GM18861 (cell line): Measurements from ENCODE around the gene ZNF57.
A peak's percentile ranks its signal among the peaks of the same experiment; 100 is the strongest.
"Not testable (repeated sequence)": the region's sequence is repeated elsewhere in the genome, so short reads cannot be mapped to it uniquely, and the experiment has no call there.

ENCODE experiments used
- ATAC-seq: cut with Tn5 transposase; IDR thresholded peaks from one replicate; pipeline ENCODE4 v1.9.1; 2021; ENCODE audit not compliant: unreplicated experiment

The ZNF57 gene

DNA sequence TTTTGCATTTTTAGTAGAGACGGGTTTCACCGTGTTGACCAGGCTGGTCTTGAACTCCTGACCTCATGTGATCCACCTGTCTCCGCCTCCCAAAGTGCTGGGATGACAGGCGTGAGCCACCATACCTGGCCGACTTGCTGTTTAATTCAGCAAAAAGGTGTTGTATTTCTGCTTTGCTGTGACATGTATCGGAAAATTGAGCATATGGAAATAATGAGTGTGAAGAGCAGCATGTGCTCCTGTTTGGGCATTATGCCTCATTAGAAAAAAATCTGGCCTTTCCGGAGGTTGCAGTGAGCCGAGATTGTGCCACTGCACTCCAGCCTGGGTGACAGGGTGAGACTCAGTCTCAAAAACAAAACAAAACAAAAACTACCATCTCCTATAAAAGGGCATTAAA is 10.2 kb upstream of the ZNF57 start:
- ATAC-seq, result not testable (repeated sequence)

DNA sequence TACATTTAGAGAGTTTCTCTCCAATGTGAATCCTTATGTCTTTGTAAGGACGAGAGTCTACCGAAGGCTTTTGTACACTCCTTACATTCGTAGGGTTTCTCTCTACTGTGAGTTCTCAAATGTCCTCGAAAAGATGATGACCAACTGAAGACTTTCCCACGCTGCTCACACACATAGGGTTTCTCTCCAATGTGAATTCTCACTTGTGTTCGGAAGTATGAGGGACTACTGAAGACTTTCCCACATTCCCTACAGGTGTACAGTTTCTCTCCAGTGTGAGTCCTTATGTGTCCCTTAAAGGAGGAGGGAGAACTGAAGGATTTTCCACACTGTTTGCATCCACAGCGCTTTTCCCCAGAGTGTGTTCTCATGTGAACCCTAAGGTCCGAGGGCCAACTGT is 4.0 kb upstream of the ZNF57 start:
- no peak for ATAC-seq

DNA sequence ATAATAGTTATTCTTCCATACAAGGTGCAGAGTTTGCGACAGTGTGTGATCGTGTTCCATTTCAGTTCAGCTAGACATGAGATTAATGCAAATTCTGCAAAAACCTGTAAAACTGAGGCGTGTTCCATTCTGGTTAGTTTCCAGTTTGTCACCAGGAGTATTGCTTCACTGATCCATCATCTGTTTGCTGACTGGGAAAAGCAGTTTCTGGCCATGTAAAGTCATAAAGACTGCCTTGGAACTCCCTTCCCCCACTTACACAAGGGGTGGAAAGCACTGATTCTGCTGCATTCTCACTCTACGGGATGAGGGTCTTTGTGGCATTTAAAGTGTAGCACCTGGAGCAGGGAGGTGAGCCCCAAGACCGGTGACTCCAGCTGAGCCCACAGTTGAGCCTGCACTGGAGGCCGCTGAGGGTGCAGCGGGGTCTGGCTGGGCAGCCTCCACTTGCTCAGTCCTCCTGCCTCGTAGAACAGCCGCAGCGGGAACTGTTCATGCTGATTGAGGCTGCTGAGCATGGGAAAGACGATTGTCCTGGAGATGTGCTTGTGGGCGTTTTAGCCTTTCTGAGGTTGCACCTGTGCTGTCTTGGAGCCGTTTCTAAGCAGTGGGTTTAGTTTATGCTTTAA is 2.0 kb downstream of the ZNF57 start:
- ATAC-seq, result no peak

DNA sequence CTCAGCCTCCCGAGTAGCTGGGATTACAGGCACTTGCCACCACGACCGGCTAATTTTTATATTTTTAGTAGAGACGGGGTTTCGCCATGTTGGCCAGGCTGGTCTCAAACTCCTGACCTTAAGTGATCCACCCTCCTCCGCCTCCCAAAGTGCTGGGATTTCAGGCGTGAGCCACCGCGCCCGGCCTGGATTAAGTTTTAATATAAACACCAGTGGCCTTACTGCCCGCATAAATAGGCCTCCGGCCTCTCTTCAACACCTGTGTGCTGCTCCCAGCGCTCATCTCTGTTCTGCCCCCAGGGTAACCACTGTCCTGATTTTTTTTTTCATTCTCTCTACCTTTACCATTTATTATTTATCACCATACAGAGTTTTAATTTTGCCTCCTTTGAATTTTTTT is 2.6 kb downstream of the ZNF57 start:
- not testable (repeated sequence) for ATAC-seq

DNA sequence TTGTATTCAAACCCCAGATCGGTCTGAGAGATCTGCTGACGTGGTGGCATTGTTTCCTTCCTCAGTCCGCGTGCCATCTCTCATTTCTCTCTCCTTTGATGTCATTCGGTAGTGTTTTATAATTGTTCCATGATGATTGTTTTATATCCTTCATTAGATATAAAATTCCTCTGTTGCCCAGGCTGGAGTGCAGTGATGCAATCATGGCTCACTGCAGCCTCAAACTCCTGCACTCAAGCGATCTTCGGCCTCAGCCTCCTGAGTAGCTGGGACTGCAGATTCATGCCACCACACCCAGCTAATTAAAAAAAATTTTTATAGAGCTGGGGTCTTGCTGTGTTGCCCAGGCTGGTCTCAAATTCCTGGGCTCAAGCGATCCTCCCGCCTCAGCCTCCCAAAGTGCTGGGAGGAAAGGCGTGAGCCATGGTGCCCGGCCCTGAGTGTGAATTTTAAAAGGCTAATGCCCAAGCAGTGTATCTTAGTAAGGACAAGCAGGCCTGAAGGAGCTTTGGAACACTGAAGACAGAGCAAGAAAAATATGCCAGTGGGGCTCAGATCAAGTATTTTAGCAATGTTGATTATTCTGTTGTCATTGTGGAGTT is 5.3 kb downstream of the ZNF57 start:
- no peak for ATAC-seq

DNA sequence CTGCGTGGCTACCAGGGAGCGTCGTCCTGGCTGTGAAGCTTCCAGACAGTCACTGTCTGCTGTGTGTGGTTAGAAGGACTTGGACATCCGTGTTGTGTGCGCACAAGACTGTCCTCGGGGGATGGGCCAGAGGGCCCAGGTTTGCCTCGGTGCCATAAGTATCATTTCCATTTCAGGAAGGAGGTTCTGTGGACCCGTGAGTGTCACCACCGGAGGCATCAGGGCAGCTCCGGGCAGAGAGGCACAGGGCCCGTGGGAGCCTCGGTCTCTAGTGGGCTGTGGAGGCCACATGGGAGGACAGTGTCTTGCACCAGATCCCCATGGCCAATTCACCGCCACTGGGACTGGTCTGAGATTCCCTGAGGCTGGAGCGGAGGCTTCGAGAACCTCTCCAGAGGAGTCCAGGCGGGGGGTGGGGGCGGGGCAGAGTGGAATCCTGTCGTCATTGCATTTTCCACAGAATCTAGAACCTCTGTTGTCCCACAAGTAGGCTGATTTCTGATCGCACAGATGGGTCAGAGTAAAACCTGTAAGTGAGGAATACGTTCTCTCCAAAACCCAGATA is 6.0 kb downstream of the ZNF57 start:
- no peak for ATAC-seq

DNA sequence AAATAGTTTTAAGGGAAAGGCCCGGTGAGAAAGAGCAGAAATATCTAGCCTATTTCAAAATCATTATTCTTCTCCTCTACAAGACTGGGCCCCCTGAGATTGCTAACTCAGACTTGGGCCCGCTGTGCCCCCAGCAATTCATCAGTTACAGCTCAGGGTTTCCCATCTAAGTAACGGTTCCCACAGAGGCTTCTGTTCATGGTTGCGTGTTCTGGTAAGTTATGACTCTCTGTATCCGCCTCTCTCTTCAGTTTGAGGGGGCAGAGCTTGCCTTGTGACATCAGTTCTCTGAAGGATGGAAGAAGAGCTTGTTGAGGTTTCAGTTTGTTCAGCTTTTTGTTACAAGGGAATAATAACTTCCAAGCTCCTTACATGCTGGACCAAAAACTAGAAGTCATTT is 11.6 kb downstream of the ZNF57 start:
- no peak for ATAC-seq

DNA sequence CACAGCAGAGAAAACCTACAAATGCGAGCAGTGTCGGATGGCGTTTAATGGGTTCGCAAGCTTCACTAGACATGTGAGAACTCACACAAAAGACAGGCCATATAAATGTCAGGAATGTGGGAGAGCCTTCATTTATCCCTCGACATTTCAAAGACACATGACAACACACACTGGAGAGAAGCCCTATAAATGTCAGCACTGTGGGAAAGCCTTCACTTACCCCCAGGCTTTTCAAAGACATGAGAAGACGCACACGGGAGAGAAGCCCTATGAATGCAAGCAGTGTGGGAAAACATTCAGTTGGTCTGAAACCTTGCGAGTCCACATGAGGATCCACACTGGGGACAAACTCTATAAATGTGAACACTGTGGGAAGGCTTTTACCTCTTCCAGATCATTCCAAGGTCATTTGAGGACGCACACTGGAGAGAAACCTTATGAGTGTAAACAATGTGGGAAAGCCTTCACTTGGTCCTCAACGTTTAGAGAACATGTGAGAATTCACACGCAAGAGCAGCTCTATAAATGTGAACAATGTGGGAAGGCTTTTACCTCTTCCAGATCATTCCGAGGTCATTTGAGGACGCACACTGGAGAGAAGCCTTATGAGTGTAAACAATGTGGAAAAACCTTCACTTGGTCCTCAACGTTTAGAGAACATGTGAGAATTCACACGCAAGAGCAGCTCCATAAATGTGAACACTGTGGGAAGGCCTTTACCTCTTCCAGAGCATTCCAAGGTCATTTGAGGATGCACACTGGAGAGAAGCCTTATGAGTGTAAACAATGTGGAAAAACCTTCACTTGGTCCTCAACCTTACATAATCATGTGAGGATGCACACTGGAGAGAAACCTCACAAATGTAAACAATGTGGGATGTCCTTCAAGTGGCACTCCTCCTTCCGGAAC is 16.8 kb downstream of the ZNF57 start:
- no peak for ATAC-seq

DNA sequence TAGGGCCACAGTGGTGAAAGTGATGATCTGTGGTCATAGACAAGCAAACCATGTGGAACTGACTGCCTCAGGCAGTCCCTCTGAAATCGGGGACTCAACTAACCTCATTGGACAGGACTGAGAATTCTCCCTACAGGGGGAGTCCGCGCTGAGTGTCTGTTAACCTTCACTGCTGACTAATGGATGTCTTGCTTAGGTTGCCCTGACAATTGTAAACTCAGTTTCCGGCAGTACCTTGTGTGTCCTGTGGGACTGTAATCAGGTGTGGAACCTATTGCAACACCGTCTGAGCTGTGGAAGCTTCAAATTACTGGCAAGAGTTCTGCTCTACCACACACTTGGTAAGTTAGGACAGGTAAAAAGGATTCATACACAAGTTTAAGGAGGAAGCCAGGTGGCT is 22.3 kb downstream of the ZNF57 start:
- ATAC-seq, result no peak

DNA sequence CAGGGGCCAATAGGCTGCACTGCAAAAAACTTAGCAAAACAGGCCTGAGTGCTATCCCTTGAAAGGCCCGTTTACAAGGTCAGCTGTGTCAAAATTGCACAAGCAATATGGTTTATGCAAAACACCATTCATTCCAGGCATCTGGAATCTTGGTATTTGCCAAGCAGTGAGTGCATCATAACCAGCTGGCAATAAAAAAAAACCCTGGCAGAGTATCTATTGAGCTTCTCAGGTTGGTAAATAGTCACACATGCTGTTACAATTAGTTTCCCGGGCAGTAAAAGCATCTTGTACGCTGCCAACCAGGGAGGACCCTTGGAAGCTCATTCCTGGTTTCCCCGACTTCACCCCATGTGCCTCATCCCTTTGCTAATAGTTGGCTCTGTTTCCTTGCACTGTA is 22.8 kb downstream of the ZNF57 start:
- ATAC-seq, result no peak

DNA sequence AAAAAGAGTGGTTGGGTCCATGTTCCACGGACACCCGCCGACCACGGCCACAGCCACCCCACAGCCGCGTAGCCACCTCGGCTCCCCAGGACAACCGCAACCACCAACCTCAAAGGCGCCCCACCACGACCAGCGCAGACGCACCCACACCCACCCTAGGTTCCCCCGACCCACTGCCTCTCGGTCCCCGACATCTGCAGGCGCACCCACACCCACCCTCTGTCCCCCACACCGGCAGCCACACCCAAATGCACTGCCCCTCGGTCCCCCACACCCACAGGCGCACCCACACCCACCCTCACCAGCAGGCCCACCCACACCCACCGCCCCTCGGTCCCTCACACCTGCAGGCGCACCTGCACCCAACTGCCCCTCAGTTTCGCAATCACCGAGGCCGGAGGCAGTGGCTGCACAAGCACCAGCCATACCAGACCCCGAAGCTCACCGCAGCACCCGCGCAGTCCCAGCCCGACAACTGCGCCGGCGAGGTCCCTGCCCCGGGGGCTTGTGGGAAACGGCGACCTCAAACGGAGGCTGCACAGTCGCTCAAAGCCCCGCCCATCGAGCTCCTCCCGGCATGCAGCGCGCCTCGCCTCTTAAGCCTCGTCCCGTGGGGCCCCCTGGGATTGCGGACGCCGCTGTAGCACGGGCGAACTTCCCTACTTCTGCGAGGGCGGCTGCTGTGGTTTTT is 25.8 kb downstream of the ZNF57 start:
- ATAC-seq, result no peak

DNA sequence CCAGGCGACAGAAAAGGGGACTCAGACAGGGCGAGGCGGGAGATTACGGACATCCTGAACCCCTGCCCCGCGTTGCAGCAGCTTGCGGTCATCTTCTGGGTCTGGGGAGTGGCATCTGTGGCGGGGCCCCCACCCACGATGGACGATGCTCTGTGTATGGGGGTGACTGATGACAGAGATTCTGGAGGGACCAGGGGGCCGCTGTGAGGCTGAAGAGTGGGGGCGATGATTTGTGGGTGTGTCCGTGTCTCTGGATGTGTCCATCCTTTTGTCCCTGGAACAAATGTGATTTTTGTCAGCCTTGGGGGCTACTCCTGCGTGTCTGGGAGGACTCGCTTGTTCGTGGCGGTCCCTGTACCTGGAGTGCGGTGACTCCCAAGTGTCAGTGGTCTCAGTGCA is 26.3 kb downstream of the ZNF57 start:
- no peak for ATAC-seq

DNA sequence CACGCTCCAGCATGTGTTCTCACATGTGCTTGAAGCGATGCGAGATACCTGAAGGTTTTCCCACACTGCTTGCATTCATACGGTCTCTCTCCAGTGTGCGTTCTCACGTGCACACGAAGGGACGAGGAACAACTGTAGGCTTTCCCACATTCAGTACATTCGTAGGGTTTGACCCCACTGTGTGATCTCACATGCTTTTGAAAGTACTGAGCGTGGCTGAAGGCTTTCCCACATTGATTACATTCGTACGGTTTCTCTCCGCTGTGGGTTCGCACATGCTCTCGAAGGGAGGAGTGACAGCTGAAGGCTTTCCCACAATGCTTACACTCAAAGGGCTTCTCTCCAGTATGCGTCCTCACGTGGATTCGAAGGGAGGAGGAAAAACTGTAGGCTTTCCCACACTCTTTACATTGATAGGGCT is 32.8 kb downstream of the ZNF57 start:
- no peak for ATAC-seq

DNA sequence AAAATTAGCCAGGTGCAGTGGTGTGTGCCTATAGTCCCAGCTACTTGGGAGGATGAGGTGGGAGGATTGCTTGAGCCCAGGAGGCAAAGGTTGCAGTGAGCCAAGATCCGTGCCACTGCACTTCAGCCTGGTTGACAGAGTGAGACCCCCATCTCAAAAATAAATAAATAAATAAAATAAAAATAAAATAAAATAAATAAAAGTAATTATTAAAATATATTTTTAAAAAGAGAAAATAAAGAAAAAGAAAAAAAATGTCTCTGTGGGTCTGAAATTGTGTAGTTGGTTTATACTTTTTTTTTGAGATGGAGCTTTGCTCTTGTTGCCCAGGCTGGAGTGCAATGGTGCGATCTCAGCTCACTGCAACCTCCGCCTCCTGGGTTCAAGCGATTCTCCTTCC is 35.1 kb downstream of the ZNF57 start:
- ATAC-seq, result not testable (repeated sequence)

DNA sequence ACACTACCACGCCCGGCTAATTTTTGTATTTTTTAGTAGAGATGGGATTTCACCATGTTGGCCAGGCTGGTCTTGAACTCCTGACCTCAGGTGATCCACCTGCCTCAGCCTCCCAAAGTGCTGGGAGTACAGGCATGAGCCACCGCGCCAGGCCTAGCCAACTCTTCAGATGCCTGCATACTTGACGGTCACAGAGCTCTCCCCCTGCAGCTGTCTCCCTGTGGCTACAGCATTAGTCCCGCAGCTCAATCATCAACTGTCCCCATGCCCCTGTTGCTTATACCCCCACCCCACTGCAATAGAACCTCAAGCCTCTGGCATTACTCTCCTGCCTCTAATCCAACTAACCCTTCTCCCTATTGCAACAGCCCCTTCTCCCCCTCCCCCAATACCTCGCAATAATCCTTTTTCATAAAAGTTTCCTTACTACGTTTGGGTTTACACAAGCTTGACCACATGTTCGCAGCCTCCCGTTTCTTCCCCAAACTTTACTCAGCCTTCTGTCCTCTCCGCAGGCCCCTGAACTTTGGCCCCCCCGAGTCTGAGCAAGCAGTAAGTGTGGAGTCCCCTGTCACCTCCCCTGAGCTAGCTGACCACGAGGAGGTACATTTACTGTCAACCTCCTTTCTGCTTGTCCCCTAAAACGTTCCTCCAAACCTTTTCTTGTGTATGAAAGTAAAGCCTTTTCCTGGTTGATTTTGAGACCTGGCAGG is 42.4 kb downstream of the ZNF57 start:
- no peak for ATAC-seq

DNA sequence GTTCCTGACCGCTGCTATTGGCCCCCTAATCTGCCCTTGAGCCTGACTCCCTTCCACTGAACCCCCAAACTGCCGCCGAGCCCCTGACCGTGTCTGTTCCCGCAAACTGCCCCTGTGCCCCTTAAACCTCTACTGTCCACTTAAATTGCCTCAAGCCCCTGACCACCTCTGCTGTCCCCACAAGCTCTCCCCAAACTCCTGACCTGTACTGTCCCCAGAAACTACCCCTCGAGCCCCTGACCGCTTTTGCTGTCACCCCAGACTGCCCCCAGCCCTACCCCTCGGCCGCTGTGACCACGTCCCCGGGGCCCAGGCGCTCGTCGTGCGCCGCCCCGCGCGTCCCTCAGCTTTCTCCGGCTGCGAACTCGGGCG is 43.7 kb downstream of the ZNF57 start:
- peak; percentile 11 for ATAC-seq

DNA sequence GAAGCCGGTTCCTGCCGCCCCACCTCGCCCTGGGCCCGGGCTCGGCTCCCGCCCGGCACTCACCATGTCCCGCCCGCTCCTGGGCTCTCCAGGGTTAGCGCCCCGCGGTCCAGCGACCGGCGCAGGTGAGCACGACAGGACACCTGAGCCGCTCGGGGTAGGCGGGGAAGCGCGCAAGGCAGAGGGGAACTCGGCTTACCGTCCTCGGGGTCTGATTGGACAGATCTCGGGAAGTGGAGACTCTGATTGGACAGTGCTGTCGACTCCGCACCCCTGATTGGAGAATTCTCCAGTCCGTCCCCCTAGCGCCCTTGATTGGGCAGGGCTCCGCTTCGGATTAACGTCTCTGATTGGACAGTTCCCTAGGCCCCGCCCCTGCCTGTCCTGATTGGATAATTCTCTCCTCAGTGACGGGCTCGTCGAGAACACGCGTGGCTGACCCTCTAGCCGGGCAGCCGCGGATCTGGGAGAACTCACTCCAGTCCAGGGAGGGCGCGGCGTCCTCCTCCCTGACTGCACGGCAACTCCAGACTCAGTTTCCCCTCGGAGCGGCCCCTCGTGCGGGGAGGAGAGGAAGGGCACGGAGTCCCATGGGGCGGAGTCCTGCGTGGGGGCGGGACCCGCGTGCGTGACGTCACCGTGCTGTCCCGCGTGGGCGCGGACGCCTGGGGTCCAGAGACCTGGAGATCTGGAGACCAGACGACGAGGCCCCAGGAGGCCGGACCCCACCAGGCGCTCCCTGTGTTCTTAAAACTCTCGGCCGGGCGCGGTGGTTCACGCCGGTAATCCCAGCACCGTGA is 44.2 kb downstream of the ZNF57 start, which contains the start of gene ZNF77:
Gene ZNF77, minus strand, starts transcription at position 197 of the 800 bp plus-strand sequence. Its CDS starts 131 bp downstream, at position 66.
- peak; percentile 87 for ATAC-seq

DNA sequence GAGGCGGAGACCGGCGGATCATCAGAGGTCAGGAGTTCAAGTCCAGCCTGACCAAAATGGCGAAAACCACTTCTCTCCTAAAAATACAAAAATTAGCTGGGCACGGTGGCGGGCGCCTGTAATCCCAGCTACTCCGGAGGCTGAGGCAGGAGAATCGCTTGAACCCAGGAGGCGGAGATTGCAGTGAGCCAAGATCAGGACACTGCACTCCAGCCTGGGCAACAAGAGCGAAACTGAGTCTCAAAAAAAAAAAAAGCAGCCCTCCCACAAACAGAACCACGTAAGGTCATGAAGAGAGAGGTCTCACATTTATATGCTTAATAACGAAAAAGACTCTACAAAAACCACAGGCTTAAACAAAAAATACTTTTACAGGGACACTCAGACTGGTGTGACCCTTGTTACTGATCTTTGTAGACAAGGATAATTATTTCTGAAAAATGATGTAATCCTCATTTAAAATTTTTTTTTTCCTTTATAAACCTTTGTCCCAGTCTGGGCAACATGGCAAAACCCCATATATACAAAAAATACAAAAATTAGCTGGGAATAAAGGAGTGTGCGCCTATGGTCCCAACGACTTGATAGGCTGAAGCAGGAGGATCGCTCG is 45.0 kb downstream of the ZNF57 start:
- no peak for ATAC-seq

DNA sequence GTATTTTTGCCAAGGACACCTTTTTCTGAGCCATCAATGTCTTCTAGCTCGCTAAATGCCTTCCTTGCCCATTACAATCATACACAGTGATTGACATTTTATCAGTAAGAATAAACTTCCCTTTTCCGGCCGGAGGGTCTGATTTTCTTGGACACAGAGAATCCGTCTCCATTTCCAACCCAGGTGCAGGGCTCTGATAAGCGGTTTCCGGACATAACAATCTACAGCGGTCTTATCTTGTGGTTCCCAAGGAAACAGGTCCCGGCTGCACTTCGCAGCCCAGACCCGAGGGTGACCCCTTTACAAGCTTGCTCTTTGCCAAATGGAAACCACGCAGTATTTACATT is 49.2 kb downstream of the ZNF57 start:
- no peak for ATAC-seq
